ENCODE measurements around the gene ZNF600. TPM values are rescaled to one million over a fixed set of nuclear protein-coding genes. Genes with fewer than 3 reads are reported as not detected.
A peak's percentile ranks its signal among the peaks of the same experiment; 100 is the strongest.

The ZNF600 gene
- total and polyA plus RNA-seq, 9 of the 15 experiments (the other 6 are each of a cell fraction or from before 2014, with no cell fraction given): 5.7 to 21.5 (median 17.6) TPM

DNA sequence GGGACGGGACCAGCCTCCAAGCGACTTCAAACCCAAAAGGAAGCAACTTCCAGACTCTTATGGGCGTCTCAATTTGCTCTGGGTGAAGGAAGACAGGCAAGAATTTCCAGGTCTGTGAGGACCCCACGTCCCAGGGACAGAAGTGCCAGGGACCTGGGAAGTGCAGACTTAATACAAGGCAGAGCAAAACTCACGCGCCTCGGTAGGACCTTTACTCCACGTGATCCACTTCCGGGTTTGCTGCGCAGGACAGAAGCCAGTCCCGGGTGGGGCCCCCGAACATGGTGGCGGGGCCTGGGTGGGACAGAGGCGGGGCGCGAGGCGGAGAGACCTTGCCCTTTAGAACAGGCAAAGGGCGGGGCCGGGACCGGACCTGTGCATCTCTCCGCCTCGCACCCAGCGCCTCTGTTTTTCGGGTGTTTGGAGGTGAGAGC, 61.0 kb downstream of the ZNF600 start (continued):
- 0 out of 4 replicates have a peak, but pooled peaks have one; percentile 26 to 36 for TF ChIP-seq SIN3A (IDR thresholded peaks at IDR 0.05; ENCODE audit: borderline replicate concordance in 2 of 2, control insufficient read depth in 1 of 2, low read depth in 2 of 2, low read length in 2 of 2)
- TF ChIP-seq YY1 (IDR thresholded peaks at IDR 0.05; ENCODE audit: borderline replicate concordance in 1 of 3, control insufficient read depth in 1 of 3, extremely low read depth in 1 of 3, insufficient read depth in 3 of 3, insufficient read length in 1 of 3, insufficient replicate concordance in 2 of 3, low read depth in 1 of 3, low read length in 2 of 3): peak in 1 of 3 experiments; percentile 68
- TF ChIP-seq ZNF184 (CRISPR knock-in tag; IDR thresholded peaks at IDR 0.05): no peak
- TF ChIP-seq ELF2 (CRISPR knock-in tag; IDR thresholded peaks at IDR 0.05): peak; percentile 92
- TF ChIP-seq PRMT5 (CRISPR knock-in tag; IDR thresholded peaks at IDR 0.05): no peak
- TF ChIP-seq NR3C1 (CRISPR knock-in tag; IDR thresholded peaks at IDR 0.05): 0 out of 2 replicates have a peak, but pooled peaks have one; percentile 57
- peak; percentile 63 for TF ChIP-seq RBFOX2 (IDR thresholded peaks at IDR 0.05; ENCODE audit: low read depth, low read length)
- no peak for TF ChIP-seq NR2C2 (CRISPR knock-in tag; IDR thresholded peaks at IDR 0.05)
- TF ChIP-seq NR2C2 (tag; IDR thresholded peaks at IDR 0.05): peak; percentile 34; the same call in 1 of the 2 replicates
- no peak for TF ChIP-seq HDAC3 (IDR thresholded peaks at IDR 0.05; ENCODE audit: borderline replicate concordance, partially characterized antibody)
- TF ChIP-seq, protein P1, sequence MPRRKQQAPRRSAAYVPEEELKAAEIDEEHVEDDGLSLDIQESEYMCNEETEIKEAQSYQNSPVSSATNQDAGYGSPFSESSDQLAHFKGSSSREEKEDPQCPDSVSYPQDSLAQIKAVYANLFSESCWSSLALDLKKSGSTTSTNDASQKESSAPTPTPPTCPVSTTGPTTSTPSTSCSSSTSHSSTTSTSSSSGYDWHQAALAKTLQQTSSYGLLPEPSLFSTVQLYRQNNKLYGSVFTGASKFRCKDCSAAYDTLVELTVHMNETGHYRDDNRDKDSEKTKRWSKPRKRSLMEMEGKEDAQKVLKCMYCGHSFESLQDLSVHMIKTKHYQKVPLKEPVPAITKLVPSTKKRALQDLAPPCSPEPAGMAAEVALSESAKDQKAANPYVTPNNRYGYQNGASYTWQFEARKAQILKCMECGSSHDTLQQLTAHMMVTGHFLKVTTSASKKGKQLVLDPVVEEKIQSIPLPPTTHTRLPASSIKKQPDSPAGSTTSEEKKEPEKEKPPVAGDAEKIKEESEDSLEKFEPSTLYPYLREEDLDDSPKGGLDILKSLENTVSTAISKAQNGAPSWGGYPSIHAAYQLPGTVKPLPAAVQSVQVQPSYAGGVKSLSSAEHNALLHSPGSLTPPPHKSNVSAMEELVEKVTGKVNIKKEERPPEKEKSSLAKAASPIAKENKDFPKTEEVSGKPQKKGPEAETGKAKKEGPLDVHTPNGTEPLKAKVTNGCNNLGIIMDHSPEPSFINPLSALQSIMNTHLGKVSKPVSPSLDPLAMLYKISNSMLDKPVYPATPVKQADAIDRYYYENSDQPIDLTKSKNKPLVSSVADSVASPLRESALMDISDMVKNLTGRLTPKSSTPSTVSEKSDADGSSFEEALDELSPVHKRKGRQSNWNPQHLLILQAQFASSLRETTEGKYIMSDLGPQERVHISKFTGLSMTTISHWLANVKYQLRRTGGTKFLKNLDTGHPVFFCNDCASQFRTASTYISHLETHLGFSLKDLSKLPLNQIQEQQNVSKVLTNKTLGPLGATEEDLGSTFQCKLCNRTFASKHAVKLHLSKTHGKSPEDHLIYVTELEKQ (CRISPR knock-in tag; IDR thresholded peaks at IDR 0.05): no peak
- TF ChIP-seq HMG20A (CRISPR knock-in tag; conservative IDR thresholded peaks at IDR 0.05): no peak
- TF ChIP-seq CREM (IDR thresholded peaks at IDR 0.05; ENCODE audit: low read depth): 0 out of 2 replicates have a peak, but pooled peaks have one; percentile 4
- peak; percentile 72; the same call in 1 of the 2 replicates for TF ChIP-seq ZBTB7A (IDR thresholded peaks at IDR 0.05; ENCODE audit: borderline replicate concordance, control insufficient read depth, low read depth, low read length)
- 0 out of 2 replicates have a peak, but pooled peaks have one; percentile 43 for TF ChIP-seq ZNF197 (CRISPR knock-in tag; IDR thresholded peaks at IDR 0.05; ENCODE audit: low read depth)
- peak; percentile 94 for TF ChIP-seq ELF1 (tag; IDR thresholded peaks at IDR 0.05)
- no peak for TF ChIP-seq RAD21 (CRISPR knock-in tag; conservative IDR thresholded peaks at IDR 0.05 in 1 of 2, IDR thresholded peaks at IDR 0.05 in 1 of 2)
- no peak for TF ChIP-seq CBX1 (IDR thresholded peaks at IDR 0.05; ENCODE audit: low read depth)
- TF ChIP-seq BHLHE40 (IDR thresholded peaks at IDR 0.05; ENCODE audit: low read length): peak; percentile 59; the same call in 1 of the 2 replicates
- no peak for TF ChIP-seq ZNF140 (CRISPR knock-in tag; IDR thresholded peaks at IDR 0.05)
- TF ChIP-seq, protein P2, sequence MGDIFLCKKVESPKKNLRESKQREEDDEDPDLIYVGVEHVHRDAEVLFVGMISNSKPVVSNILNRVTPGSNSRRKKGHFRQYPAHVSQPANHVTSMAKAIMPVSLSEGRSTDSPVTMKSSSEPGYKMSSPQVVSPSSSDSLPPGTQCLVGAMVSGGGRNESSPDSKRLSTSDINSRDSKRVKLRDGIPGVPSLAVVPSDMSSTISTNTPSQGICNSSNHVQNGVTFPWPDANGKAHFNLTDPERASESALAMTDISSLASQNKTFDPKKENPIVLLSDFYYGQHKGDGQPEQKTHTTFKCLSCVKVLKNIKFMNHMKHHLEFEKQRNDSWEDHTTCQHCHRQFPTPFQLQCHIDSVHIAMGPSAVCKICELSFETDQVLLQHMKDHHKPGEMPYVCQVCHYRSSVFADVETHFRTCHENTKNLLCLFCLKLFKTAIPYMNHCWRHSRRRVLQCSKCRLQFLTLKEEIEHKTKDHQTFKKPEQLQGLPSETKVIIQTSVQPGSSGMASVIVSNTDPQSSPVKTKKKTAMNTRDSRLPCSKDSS (IDR thresholded peaks at IDR 0.05; ENCODE audit: low read depth, partially characterized antibody): no peak
- no peak for TF ChIP-seq MAFG (tag; conservative IDR thresholded peaks at IDR 0.05)
- TF ChIP-seq MAZ (CRISPR knock-in tag; conservative IDR thresholded peaks at IDR 0.05 in 1 of 2, IDR thresholded peaks at IDR 0.05 in 1 of 2): peak; percentile 15 to 60; a peak in 3 of 4 replicates
